Activated T-cell treated with anti-CD3 and anti-CD28 coated beads, Interleukin-2, amount 50 U/mL, for 72 hours (primary cell): Measurements from ENCODE around the gene ABCC3. TPM values are rescaled to one million over a fixed set of nuclear protein-coding genes. Genes with fewer than 3 reads are reported as not detected.

Source experiments
- ATAC-seq, 2 donors: fragments of 150-1000 bp; cut with Tn5 transposase; replicated peaks in 1 of 2; 2 replicates each; pipeline ENCODE4 v1.10.0; 2021; ENCODE audit warnings: moderate library complexity in 2 of 2, mild to moderate bottlenecking in 1 of 2
- DNase-seq, 2 donors: peaks; one replicate each; pipeline ENCODE4 v3.0.0; 2021 to 2022; ENCODE audit warnings: mixed read lengths in 1 of 2
- H3K27ac Mint-ChIP-seq: one replicate; pipeline ENCODE4 v1.8.0; 2022; ENCODE audit warnings: mild to moderate bottlenecking, moderate library complexity, mixed read lengths
- H3K27me3 Mint-ChIP-seq: one replicate; pipeline ENCODE4 v1.8.0; 2022; ENCODE audit warnings: low read depth, mixed read lengths
- H3K36me3 Mint-ChIP-seq, 2 donors: one replicate each; pipeline ENCODE4 v1.8.0; 2022; ENCODE audit warnings: mixed read lengths in 2 of 2, mild to moderate bottlenecking in 1 of 2; ENCODE audit not compliant: insufficient read depth in 2 of 2
- H3K4me1 Mint-ChIP-seq: one replicate; pipeline ENCODE4 v1.8.0; 2022; ENCODE audit warnings: low read depth, mixed read lengths
- H3K4me3 Mint-ChIP-seq, 2 donors: one replicate each; pipeline ENCODE4 v1.8.0; 2022; ENCODE audit warnings: mild to moderate bottlenecking in 2 of 2, mixed read lengths in 2 of 2, moderate library complexity in 2 of 2
- H3K9me3 Mint-ChIP-seq, 2 donors: one replicate each; pipeline ENCODE4 v1.8.0; 2022; ENCODE audit warnings: mixed read lengths in 2 of 2
- total RNA-seq, 2 donors: library from RNA; stranded (reverse); gene quantifications; one replicate each; pipeline ENCODE4 v1.2.3, GENCODE V29; 2022

The ABCC3 gene
- total RNA-seq, 2 donors from 2014 or later = not detected

- Mint-ChIP-seq H3K27me3 (no peaks in the 10 kb centered on the region), H3K27ac (no peak overlapping the region), H3K9me3 (no peaks in the 10 kb centered on the region), H3K36me3 (no peaks in the 10 kb centered on the region), H3K4me3 (no peak overlapping the region), H3K4me1 (no peaks in the 10 kb centered on the region)
- DNase-seq (no peak), ATAC-seq (no peak)
These were observed 38.3 kb upstream of the ABCC3 start for GRCh38 chr17:50596191-50597037.

- peaks cover 8% of the 10 kb centered on the region for H3K27me3 Mint-ChIP-seq
- no peaks in the 10 kb centered on the region for H3K9me3 Mint-ChIP-seq
- H3K27ac Mint-ChIP-seq = no peak overlapping the region
- no peaks in the 10 kb centered on the region for H3K4me1 Mint-ChIP-seq
- H3K36me3 Mint-ChIP-seq = no peaks in the 10 kb centered on the region
- no peak overlapping the region for H3K4me3 Mint-ChIP-seq
- ATAC-seq = no peak
- DNase-seq = no peak
These were observed 36.2 kb upstream of the ABCC3 start for GRCh38 chr17:50598487-50598886.

- ATAC-seq (no peak), DNase-seq (no peak)
- H3K4me1 Mint-ChIP-seq = no peaks in the 10 kb centered on the region
- H3K27me3 Mint-ChIP-seq = peaks cover 8% of the 10 kb centered on the region
- H3K9me3 Mint-ChIP-seq = no peaks in the 10 kb centered on the region
- H3K4me3 Mint-ChIP-seq = no peak overlapping the region
- no peaks in the 10 kb centered on the region for H3K36me3 Mint-ChIP-seq
- no peak overlapping the region for H3K27ac Mint-ChIP-seq
These were observed 35.1 kb upstream of the ABCC3 start for GRCh38 chr17:50599606-50600005.

- Mint-ChIP-seq H3K36me3 (no peaks in the 10 kb centered on the region), H3K27me3 (peaks cover 19% of the 10 kb centered on the region), H3K27ac (no peak overlapping the region), H3K4me1 (no peaks in the 10 kb centered on the region), H3K9me3 (no peaks in the 10 kb centered on the region), H3K4me3 (no peak overlapping the region)
- DNase-seq (no peak), ATAC-seq (no peak)
These were observed 32.8 kb upstream of the ABCC3 start for GRCh38 chr17:50601823-50602375.

GRCh38 chr17:50602836-50603235, 31.8 kb upstream of the ABCC3 start:
- no peak for DNase-seq

GRCh38 chr17:50603340-50603739, 31.3 kb upstream of the ABCC3 start:
- DNase-seq (no peak), ATAC-seq (no peak)
- Mint-ChIP-seq H3K36me3 (no peaks in the 10 kb centered on the region), H3K4me1 (no peaks in the 10 kb centered on the region), H3K27ac (no peak overlapping the region), H3K9me3 (no peaks in the 10 kb centered on the region), H3K27me3 (peaks cover 19% of the 10 kb centered on the region), H3K4me3 (no peak overlapping the region)

More at GRCh38 chr17:50602836-50603235, 31.8 kb upstream of the ABCC3 start:
- Mint-ChIP-seq H3K36me3 (no peaks in the 10 kb centered on the region), H3K4me3 (no peak overlapping the region), H3K4me1 (no peaks in the 10 kb centered on the region), H3K27ac (no peak overlapping the region), H3K9me3 (no peaks in the 10 kb centered on the region), H3K27me3 (peaks cover 19% of the 10 kb centered on the region)
- no peak for ATAC-seq

GRCh38 chr17:50604513-50604912, 30.2 kb upstream of the ABCC3 start:
- H3K9me3 Mint-ChIP-seq = no peaks in the 10 kb centered on the region

GRCh38 chr17:50605429-50605828, 29.3 kb upstream of the ABCC3 start:
- Mint-ChIP-seq H3K27me3 (peaks cover 19% of the 10 kb centered on the region), H3K9me3 (no peaks in the 10 kb centered on the region), H3K4me1 (no peaks in the 10 kb centered on the region), H3K36me3 (no peaks in the 10 kb centered on the region), H3K4me3 (no peak overlapping the region), H3K27ac (no peak overlapping the region)
- ATAC-seq = no peak
- DNase-seq = no peak

More at GRCh38 chr17:50604513-50604912, 30.2 kb upstream of the ABCC3 start:
- Mint-ChIP-seq H3K4me1 (no peaks in the 10 kb centered on the region), H3K4me3 (no peak overlapping the region), H3K27me3 (peaks cover 19% of the 10 kb centered on the region), H3K36me3 (no peaks in the 10 kb centered on the region), H3K27ac (no peak overlapping the region)
- ATAC-seq (no peak), DNase-seq (no peak)

GRCh38 chr17:50607522-50608175, 27.0 kb upstream of the ABCC3 start:
- Mint-ChIP-seq H3K27ac (no peak overlapping the region), H3K4me1 (no peaks in the 10 kb centered on the region), H3K27me3 (peaks cover 10% of the 10 kb centered on the region), H3K4me3 (no peak overlapping the region), H3K9me3 (no peaks in the 10 kb centered on the region), H3K36me3 (no peaks in the 10 kb centered on the region)
- ATAC-seq (no peak), DNase-seq (no peak)

GRCh38 chr17:50608700-50609379, 25.8 kb upstream of the ABCC3 start:
- no peak overlapping the region for H3K4me3 Mint-ChIP-seq
- DNase-seq (no peak), ATAC-seq (no peak)
- no peaks in the 10 kb centered on the region for H3K36me3 Mint-ChIP-seq
- peaks cover 10% of the 10 kb centered on the region for H3K27me3 Mint-ChIP-seq
- no peaks in the 10 kb centered on the region for H3K9me3 Mint-ChIP-seq
- no peak overlapping the region for H3K27ac Mint-ChIP-seq
- H3K4me1 Mint-ChIP-seq = no peaks in the 10 kb centered on the region

GRCh38 chr17:50609380-50610074, 25.2 kb upstream of the ABCC3 start:
- H3K36me3 Mint-ChIP-seq = no peaks in the 10 kb centered on the region
- no peak for ATAC-seq

GRCh38 chr17:50611634-50612033, 23.0 kb upstream of the ABCC3 start:
- no peak overlapping the region for H3K4me3 Mint-ChIP-seq
- no peaks in the 10 kb centered on the region for H3K27me3 Mint-ChIP-seq
- no peaks in the 10 kb centered on the region for H3K9me3 Mint-ChIP-seq
- peaks cover 9% of the 10 kb centered on the region for H3K4me1 Mint-ChIP-seq
- no peaks in the 10 kb centered on the region for H3K36me3 Mint-ChIP-seq
- DNase-seq (no peak), ATAC-seq (no peak)
- H3K27ac Mint-ChIP-seq = no peak overlapping the region

More at GRCh38 chr17:50609380-50610074, 25.2 kb upstream of the ABCC3 start:
- Mint-ChIP-seq H3K4me3 (no peak overlapping the region), H3K9me3 (no peaks in the 10 kb centered on the region), H3K4me1 (peaks cover 5% of the 10 kb centered on the region), H3K27ac (no peak overlapping the region), H3K27me3 (peaks cover 10% of the 10 kb centered on the region)
- DNase-seq = no peak
